OCI-LY7 (cell line): Measurements from ENCODE around the gene ZNF407. TPM values are rescaled to one million over a fixed set of nuclear protein-coding genes. Genes with fewer than 3 reads are reported as not detected.

Experiments
- BruUV-seq: library from RNA; stranded (reverse); fragments of 400-500 nt; replicated peaks from 2 replicates; lab custom pipeline; 2021; lab: Mats Ljungman, UMichigan
- CTCF ChIA-PET: fragments of 300-600 bp; sonication (Branson Sonifier 250); formaldehyde crosslinking; loops from one replicate; lab custom pipeline; 2022; ENCODE audit warnings: antibody characterized with exemption; ENCODE audit not compliant: unreplicated experiment; lab: Charles Lee
- POLR2A ChIA-PET: fragments of 300-600 bp; sonication (Branson Sonifier 250); formaldehyde crosslinking; loops from one replicate; lab custom pipeline; 2022; ENCODE audit warnings: antibody characterized with exemption; lab: Charles Lee
- DNase-seq: peaks from one replicate; pipeline ENCODE4 v3.0.0-alpha.2; 2015; ENCODE audit warnings: low spot score
- H2AFZ ChIP-seq: fragments of 200-600 bp; sonication (generic), shearing (Covaris generic); 2 replicates; pipeline ENCODE4 v1.6.1; 2014; ENCODE audit warnings: mild to moderate bottlenecking, antibody characterized with exemption, low read length, moderate library complexity
- H3K27ac ChIP-seq: fragments of 200-600 bp; sonication (generic); 2 replicates; pipeline ENCODE4 v1.5.1; 2014; ENCODE audit warnings: mixed run types, low read depth, mild to moderate bottlenecking, moderate library complexity, low read length, inconsistent platforms; ENCODE audit not compliant: poor library complexity, severe bottlenecking
- H3K36me3 ChIP-seq: fragments of 200-600 bp; sonication (generic); 2 replicates; pipeline ENCODE4 v1.6.1; 2014; ENCODE audit warnings: mild to moderate bottlenecking, antibody characterized with exemption, low read length, moderate library complexity, mixed read lengths; ENCODE audit not compliant: insufficient read depth
- H3K4me1 ChIP-seq: fragments of 200-600 bp; sonication (generic); 2 replicates; pipeline ENCODE4 v1.5.1; 2014; ENCODE audit warnings: mild to moderate bottlenecking, low read length; ENCODE audit not compliant: insufficient read depth, poor library complexity, severe bottlenecking
- H3K4me2 ChIP-seq: fragments of 200-600 bp; sonication (generic); 2 replicates; pipeline ENCODE4 v1.6.1; 2014; ENCODE audit warnings: mild to moderate bottlenecking, low read length
- H3K4me3 ChIP-seq: fragments of 200-600 bp; sonication (generic); 2 replicates; pipeline ENCODE4 v1.5.1; 2014; ENCODE audit warnings: mild to moderate bottlenecking, low read depth, low read length; ENCODE audit not compliant: poor library complexity, severe bottlenecking
- H3K79me2 ChIP-seq: fragments of 200-600 bp; sonication (generic); 2 replicates; pipeline ENCODE4 v1.6.1; 2016; ENCODE audit warnings: low read depth, mild to moderate bottlenecking, low read length, moderate library complexity, mixed read lengths; ENCODE audit not compliant: insufficient read depth
- H3K9me2 ChIP-seq: fragments of 200-600 bp; sonication (generic); 2 replicates; pipeline ENCODE4 v1.6.1; 2016; ENCODE audit warnings: mild to moderate bottlenecking, low read length, mixed read lengths; ENCODE audit not compliant: insufficient read depth
- H3K9me3 ChIP-seq: fragments of 200-600 bp; sonication (generic); 2 replicates; pipeline ENCODE4 v1.6.1; 2014; ENCODE audit warnings: mild to moderate bottlenecking, mixed run types, low read length, mixed read lengths
- H4K20me1 ChIP-seq: fragments of 200-600 bp; sonication (generic); 2 replicates; pipeline ENCODE4 v1.6.1; 2014; ENCODE audit warnings: mild to moderate bottlenecking, antibody characterized with exemption, low read length, moderate library complexity, mixed read lengths; ENCODE audit not compliant: insufficient read depth
- CTCF ChIP-seq: fragments of 200-600 bp; sonication (generic); conservative IDR thresholded peaks from 2 replicates; pipeline ENCODE4 v1.5.1; 2014; ENCODE audit warnings: mild to moderate bottlenecking, antibody characterized with exemption, low read length, moderate library complexity, mixed read lengths
- EZH2phosphoT487 ChIP-seq: fragments of 200-600 bp; sonication (generic); IDR thresholded peaks from 2 replicates; pipeline ENCODE4 v1.6.1; 2018; ENCODE audit warnings: low read depth, borderline replicate concordance, mild to moderate bottlenecking, mixed run types, antibody characterized with exemption, low read length, moderate library complexity, mixed read lengths
- intact Hi-C: fragments of 100-400 bp; cut with micrococcal nuclease; formaldehyde crosslinking; loops from one replicate; pipeline ENCODE4 v1.10.0; 2022; ENCODE audit not compliant: unreplicated experiment
- total RNA-seq, 2 experiments: library from RNA; depleted of rRNA in 1 of 2; stranded (reverse); fragments of >200 nt in 1 of 2; shearing (Covaris generic) in 1 of 2; gene quantifications; 2 replicates each; pipeline ENCODE4 v1.2.3, GENCODE V29; 2014 to 2022

ZNF407 gene
- total RNA-seq, 2 experiments from 2014 or later = 8.9 to 11.9 TPM

GRCh38 chr18:75066021-75066880 lies 468.6 kb downstream of the ZNF407 start:
- Histone ChIP-seq H3K4me1 (no peaks in the 10 kb centered on the region), H3K4me3 (no peak overlapping the region), H3K79me2 (no peaks in the 10 kb centered on the region), H3K27ac (no peak overlapping the region), H2AFZ (no peak overlapping the region), H3K36me3 (no peaks in the 10 kb centered on the region), H3K4me2 (no peak overlapping the region), H3K9me2 (no peaks in the 10 kb centered on the region), H3K9me3 (no peaks in the 10 kb centered on the region), H4K20me1 (no peaks in the 10 kb centered on the region)
- ChIA-PET CTCF (no interaction called here), POLR2A (no interaction called here)
- intact Hi-C loops = no loop called here
- no TSS peak for BruUV-seq
- TF ChIP-seq CTCF (no peak), EZH2phosphoT487 (no peak)
- DNase-seq = no peak

GRCh38 chr18:75066936-75067335 lies 469.3 kb downstream of the ZNF407 start:
- POLR2A ChIA-PET = no interaction called here
- Histone ChIP-seq H4K20me1 (no peaks in the 10 kb centered on the region), H3K4me3 (no peak overlapping the region), H3K9me2 (no peaks in the 10 kb centered on the region), H2AFZ (no peak overlapping the region), H3K4me1 (no peaks in the 10 kb centered on the region), H3K9me3 (no peaks in the 10 kb centered on the region), H3K27ac (no peak overlapping the region), H3K4me2 (no peak overlapping the region), H3K79me2 (no peaks in the 10 kb centered on the region), H3K36me3 (no peaks in the 10 kb centered on the region)
- TF ChIP-seq EZH2phosphoT487 (no peak), CTCF (no peak)
- CTCF ChIA-PET = no interaction called here
- DNase-seq = no peak
- intact Hi-C loops = no loop called here
- BruUV-seq = no TSS peak

GRCh38 chr18:75067996-75068645 lies 470.5 kb downstream of the ZNF407 start:
- Histone ChIP-seq H2AFZ (no peak overlapping the region), H4K20me1 (no peaks in the 10 kb centered on the region), H3K4me3 (no peak overlapping the region), H3K9me2 (no peaks in the 10 kb centered on the region), H3K9me3 (no peaks in the 10 kb centered on the region), H3K4me2 (no peak overlapping the region), H3K4me1 (no peaks in the 10 kb centered on the region), H3K36me3 (no peaks in the 10 kb centered on the region), H3K79me2 (no peaks in the 10 kb centered on the region), H3K27ac (no peak overlapping the region)
- TF ChIP-seq EZH2phosphoT487 = no peak
- TF ChIP-seq CTCF = no peak
- ChIA-PET CTCF (no interaction called here), POLR2A (no interaction called here)
- DNase-seq = no peak
- BruUV-seq = no TSS peak
- intact Hi-C loops = no loop called here
